ENCODE measurements around the gene CCDC80. TPM values are rescaled to one million over a fixed set of nuclear protein-coding genes. Genes with fewer than 3 reads are reported as not detected.

Gene CCDC80
- total and polyA plus RNA-seq, 11 donors: 10.4 to 538 (median 87.2) TPM

DNA sequence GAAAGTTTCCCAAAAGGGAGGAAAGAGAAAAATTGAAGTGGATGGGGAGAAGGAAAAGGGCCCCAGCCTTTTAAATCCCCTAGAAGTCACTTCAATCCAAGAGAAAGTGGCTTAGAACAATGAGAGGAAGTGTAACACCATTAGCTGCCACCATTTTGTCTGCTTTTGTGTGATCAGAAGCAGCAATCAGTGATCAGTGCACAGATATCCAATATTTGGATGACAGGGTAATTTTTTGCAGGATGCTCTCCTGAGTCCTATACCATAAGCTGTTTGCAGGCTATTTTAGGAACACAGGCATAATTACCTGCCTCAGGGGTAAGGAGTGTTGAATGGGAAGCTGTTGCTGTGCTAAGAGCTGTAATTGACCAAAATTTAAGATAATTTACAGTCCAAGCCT, 47.7 kb downstream of the CCDC80 start:
- no peak overlapping the region for H3K4me3 ChIP-seq
- DNase-seq: no peak
- H3K27me3 ChIP-seq: no peaks in the 10 kb centered on the region
- TF ChIP-seq, protein P1, sequence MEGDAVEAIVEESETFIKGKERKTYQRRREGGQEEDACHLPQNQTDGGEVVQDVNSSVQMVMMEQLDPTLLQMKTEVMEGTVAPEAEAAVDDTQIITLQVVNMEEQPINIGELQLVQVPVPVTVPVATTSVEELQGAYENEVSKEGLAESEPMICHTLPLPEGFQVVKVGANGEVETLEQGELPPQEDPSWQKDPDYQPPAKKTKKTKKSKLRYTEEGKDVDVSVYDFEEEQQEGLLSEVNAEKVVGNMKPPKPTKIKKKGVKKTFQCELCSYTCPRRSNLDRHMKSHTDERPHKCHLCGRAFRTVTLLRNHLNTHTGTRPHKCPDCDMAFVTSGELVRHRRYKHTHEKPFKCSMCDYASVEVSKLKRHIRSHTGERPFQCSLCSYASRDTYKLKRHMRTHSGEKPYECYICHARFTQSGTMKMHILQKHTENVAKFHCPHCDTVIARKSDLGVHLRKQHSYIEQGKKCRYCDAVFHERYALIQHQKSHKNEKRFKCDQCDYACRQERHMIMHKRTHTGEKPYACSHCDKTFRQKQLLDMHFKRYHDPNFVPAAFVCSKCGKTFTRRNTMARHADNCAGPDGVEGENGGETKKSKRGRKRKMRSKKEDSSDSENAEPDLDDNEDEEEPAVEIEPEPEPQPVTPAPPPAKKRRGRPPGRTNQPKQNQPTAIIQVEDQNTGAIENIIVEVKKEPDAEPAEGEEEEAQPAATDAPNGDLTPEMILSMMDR (IDR thresholded peaks at IDR 0.05): no peak
- no peak for TF ChIP-seq POLR2A (IDR thresholded peaks at IDR 0.05)
- peaks cover 0 to 70% (median 33%) of the 10 kb centered on the region in 9 donors for H3K36me3 ChIP-seq
- no peaks in the 10 kb centered on the region for H3K4me1 ChIP-seq
- intact Hi-C loops (cut with DNase I): no loop called here
- no peak for ATAC-seq
- H3K9me3 ChIP-seq: peaks cover 0 to 15% (median 0%) of the 10 kb centered on the region in 12 donors
- no peak overlapping the region for H3K27ac ChIP-seq

DNA sequence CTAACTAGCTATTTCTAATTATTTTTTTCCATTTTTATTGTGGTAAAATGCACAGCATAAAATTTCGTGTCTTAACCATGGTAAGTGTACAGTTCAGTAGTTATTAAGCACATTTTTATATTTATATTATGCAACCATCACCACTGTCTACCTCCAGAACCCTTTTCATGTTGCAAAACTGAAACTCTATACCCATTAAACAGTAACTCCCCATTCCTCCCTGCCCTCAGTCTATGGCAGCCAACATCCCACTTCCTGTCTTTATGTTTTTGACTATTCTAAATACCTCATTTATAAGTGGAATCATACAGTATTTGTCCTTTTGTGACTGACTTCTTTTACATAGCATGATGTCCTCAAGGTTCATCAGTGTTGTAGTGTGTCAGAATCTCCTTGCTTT, 53.6 kb downstream of the CCDC80 start:
- no peak for TF ChIP-seq POLR2A (IDR thresholded peaks at IDR 0.05)
- TF ChIP-seq, protein P1 (IDR thresholded peaks at IDR 0.05): no peak
- H3K9me3 ChIP-seq: peaks cover 0 to under 1% (median 0%) of the 10 kb centered on the region in 12 donors
- H3K27ac ChIP-seq: no peak overlapping the region
- H3K27me3 ChIP-seq: no peaks in the 10 kb centered on the region
- H3K36me3 ChIP-seq: peaks cover 0 to 87% (median 60%) of the 10 kb centered on the region in 9 donors
- WGBS, 4 donors: 90 to 96% (median 92%) methylated on average over 1 of the region's 1 CpG
- DNase-seq: no peak
- H3K4me3 ChIP-seq: no peak overlapping the region
- peaks cover 0 to 5% (median 0%) of the 10 kb centered on the region in 12 donors for H3K4me1 ChIP-seq
- intact Hi-C loops (cut with DNase I): loop anchor here in 5 of 10 donors (10.0 kb wide), 4 partner anchors 117 to 397 kb away; partner anchors contain the start of gene CD200R1 (in 1 of the 5)
- no peak for ATAC-seq

DNA sequence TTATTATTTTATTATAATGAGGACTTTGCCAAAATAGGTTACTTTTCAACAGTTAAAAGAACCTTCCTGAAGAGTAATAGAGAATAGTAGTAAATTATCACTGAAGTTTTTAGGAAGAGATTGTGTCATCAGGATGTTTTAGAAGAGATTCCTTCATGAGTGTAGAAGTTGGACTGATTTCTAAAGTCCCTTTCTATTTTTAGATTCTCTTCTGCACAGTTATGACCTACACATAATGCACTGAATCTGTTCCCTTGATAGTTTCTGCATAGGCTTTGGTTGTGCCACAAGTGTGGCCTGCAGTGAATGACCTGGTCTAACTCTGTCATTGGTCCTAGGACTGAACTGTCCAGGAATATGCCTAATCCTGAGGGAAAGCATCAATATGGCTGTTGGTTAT, 55.2 kb downstream of the CCDC80 start:
- Histone ChIP-seq H3K4me1 (peaks cover 0 to 5% (median 0%) of the 10 kb centered on the region in 12 donors), H3K4me3 (no peak overlapping the region), H3K27me3 (no peaks in the 10 kb centered on the region), H3K27ac (no peak overlapping the region), H3K9me3 (no peaks in the 10 kb centered on the region), H3K36me3 (peaks cover 0 to 97% (median 66%) of the 10 kb centered on the region in 9 donors)
- no peak for DNase-seq
- no peak for TF ChIP-seq POLR2A (IDR thresholded peaks at IDR 0.05)
- TF ChIP-seq, protein P1 (IDR thresholded peaks at IDR 0.05): no peak
- intact Hi-C loops (cut with DNase I): loop anchor here in 5 of 10 donors (10.0 kb wide), 4 partner anchors 119 to 399 kb away; partner anchors contain the start of gene CD200R1 (in 1 of the 5)
- peak in 1 of 4 donors; percentile 39 for ATAC-seq

DNA sequence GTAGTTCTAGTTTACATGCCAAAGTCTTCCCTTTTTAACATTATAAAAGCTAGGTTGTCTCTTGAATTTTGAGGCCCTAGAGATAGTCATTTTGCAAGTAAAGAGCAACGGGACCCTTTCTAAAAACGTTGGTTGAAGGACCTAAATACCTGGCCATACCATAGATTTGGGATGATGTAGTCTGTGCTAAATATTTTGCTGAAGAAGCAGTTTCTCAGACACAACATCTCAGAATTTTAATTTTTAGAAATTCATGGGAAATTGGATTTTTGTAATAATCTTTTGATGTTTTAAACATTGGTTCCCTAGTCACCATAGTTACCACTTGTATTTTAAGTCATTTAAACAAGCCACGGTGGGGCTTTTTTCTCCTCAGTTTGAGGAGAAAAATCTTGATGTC, 57.8 kb downstream of the CCDC80 start:
- WGBS, 4 donors: 81 to 86% (median 82%) methylated on average over 3 of the region's 3 CpGs
- Histone ChIP-seq H3K36me3 (peaks cover 0 to 98% (median 63%) of the 10 kb centered on the region in 9 donors), H3K9me3 (no peaks in the 10 kb centered on the region), H3K27me3 (no peaks in the 10 kb centered on the region), H3K4me3 (no peak overlapping the region), H3K4me1 (peaks cover 0 to 16% (median 2%) of the 10 kb centered on the region in 12 donors), H3K27ac (no peak overlapping the region)
- intact Hi-C loops (cut with DNase I): loop anchor here (2.0 to 10.0 kb wide), 8 partner anchors 122 to 402 kb away; partner anchors contain the start of gene CD200R1 (in 6 of the 10)
- TF ChIP-seq, protein P1 (IDR thresholded peaks at IDR 0.05): no peak
- no peak for TF ChIP-seq POLR2A (IDR thresholded peaks at IDR 0.05)
- no peak for ATAC-seq
- DNase-seq: no peak

Data from heart left ventricle (tissue), 16 donors.